GM12875 (cell line): ENCODE results near the gene TAF3.

Source experiments
- H3K4me3 ChIP-seq: one replicate; pipeline ENCODE4 v1.5.1; 2011; ENCODE audit warnings: low read depth, low read length, control low read depth
- CTCF ChIP-seq: IDR thresholded peaks from 2 replicates; pipeline ENCODE4 v1.5.1; 2011; ENCODE audit warnings: low read depth, mild to moderate bottlenecking, control low read depth, inconsistent platforms, low read length, moderate library complexity, borderline replicate concordance; ENCODE audit not compliant: insufficient read depth

The TAF3 gene

GRCh38 chr10:7952266-7952665 is 134.0 kb downstream of the TAF3 start:
- no peak for TF ChIP-seq CTCF
- no peak overlapping the region for H3K4me3 ChIP-seq

GRCh38 chr10:7953447-7953846 is 135.1 kb downstream of the TAF3 start:
- no peak for TF ChIP-seq CTCF
- no peak overlapping the region for H3K4me3 ChIP-seq

GRCh38 chr10:7955446-7955845 is 137.1 kb downstream of the TAF3 start:
- TF ChIP-seq CTCF, result no peak
- H3K4me3 ChIP-seq, result no peak overlapping the region

- TF ChIP-seq CTCF, result no peak
- H3K4me3 ChIP-seq, result no peak overlapping the region
Observed at GRCh38 chr10:7956508-7956907, 138.2 kb downstream of the TAF3 start.

- no peak for TF ChIP-seq CTCF
- H3K4me3 ChIP-seq, result no peak overlapping the region
Observed at GRCh38 chr10:7957591-7957990, 139.3 kb downstream of the TAF3 start.

- no peak for TF ChIP-seq CTCF
- no peak overlapping the region for H3K4me3 ChIP-seq
Observed at GRCh38 chr10:7958442-7958841, 140.1 kb downstream of the TAF3 start.

GRCh38 chr10:7960108-7960507 is 141.8 kb downstream of the TAF3 start:
- H3K4me3 ChIP-seq, result no peak overlapping the region
- TF ChIP-seq CTCF, result no peak
